ENCODE data around the gene KCP. TPM values are rescaled to one million over a fixed set of nuclear protein-coding genes. Genes with fewer than 3 reads are reported as not detected.

The KCP gene
- total and polyA plus RNA-seq, 3 experiments from 2014 or later: 0.84 to 1.1 TPM; not detected in 1

DNA sequence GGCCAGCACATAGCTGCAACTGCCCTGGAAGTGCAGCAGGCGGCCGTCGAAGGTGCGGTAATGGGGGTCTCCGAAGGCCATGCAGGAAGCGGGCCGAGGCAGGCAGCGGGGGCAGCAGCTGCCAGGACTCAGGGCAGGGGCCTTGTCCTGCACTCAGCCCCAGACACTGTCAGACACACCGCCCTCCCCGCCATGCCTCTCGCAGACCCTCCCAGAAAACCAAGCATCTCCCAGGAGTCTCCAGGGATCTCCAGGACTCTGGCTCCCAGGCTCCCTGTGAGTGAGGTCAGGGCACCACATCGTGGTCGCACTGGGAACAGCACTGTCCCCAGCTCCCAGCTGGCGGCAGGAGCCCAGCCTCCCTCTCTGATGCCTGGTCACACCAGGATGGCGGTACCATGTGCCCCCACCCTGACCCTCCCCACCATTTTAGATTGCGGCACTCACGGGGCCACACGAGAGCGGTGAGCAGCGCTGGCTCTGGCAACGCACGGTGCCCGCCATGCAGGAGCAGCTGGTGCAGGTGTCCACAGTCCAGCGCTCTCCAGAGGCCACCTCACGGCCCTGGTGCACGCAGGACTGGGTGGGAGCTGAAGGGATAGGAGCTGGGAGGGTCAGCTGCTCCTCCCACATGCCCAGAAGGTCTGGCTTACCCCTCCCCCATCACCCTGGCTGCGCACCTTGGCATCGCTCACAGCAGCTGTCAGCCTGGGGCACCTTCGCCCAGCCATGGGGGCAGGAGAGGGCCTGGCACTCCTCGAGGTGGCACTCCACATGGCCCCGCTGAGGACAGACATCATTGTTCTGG lies 30.4 kb downstream of the KCP start:
- CTCF ChIA-PET: interaction anchor here (1.0 kb wide), 2 partner anchors 12 to 18 kb away, joined by 3 to 4 read pairs; partner anchors contain the start of gene ATP6V1F
- Histone ChIP-seq H3K36me3 (ENCODE audit: insufficient read depth, low read length) (no peaks in the 10 kb centered on the region), H3K4me3 (ENCODE audit: low read length) (no peak overlapping the region), H3K27me3 (ENCODE audit: insufficient read depth, low read length, poor library complexity, severe bottlenecking) (no peaks in the 10 kb centered on the region), H3K27ac (ENCODE audit: low read depth, low read length) (no peak overlapping the region), H3K4me1 (ENCODE audit: insufficient read depth, low read length) (no peaks in the 10 kb centered on the region), H3K9me3 (ENCODE audit: low read length) (no peaks in the 10 kb centered on the region)
- peaks cover 0 to 4% of the 10 kb centered on the region in 2 donors for H3K27me3 Mint-ChIP-seq
- H3K36me3 Mint-ChIP-seq: no peaks in the 10 kb centered on the region
- POLR2A ChIA-PET: interaction anchor here (1.2 kb wide), 1 partner anchor 17 kb away, joined by 3 read pairs; the partner anchor contains the start of gene ATP6V1F
- H3K9me3 Mint-ChIP-seq: no peaks in the 10 kb centered on the region
- peaks cover 3 to 9% (median 4%) of the 10 kb centered on the region in 3 donors for H3K4me1 Mint-ChIP-seq
- peak in 1 of 5 donors; percentile 44 for DNase-seq
- no peak overlapping the region for H3K27ac Mint-ChIP-seq
- H3K4me3 Mint-ChIP-seq: no peak overlapping the region

DNA sequence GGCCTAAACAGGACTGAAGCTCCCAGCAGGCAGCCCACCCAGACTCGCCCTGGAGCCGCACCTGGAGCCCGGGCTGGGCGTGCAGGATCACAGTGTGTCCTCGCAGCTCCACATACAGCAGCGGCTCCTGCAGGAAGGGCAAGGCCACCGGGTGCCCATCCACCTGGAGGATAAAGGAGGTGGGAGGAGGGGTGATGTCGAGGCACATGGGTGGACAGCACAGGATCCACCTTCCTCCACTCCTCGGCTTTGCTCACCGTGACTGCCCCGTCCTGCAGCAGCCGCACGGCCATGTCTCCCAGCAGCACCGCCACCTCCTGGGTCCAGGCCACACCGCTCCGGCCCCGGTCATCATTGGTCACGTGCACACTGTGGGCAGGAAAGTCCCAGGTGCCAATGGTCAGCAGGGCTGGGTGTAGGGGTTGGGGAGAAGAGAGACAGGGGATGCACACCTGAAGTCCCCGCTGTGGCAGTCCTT lies 31.0 kb downstream of the KCP start:
- Histone ChIP-seq H3K9me3 (ENCODE audit: low read length) (no peaks in the 10 kb centered on the region), H3K27me3 (ENCODE audit: insufficient read depth, low read length, poor library complexity, severe bottlenecking) (no peaks in the 10 kb centered on the region), H3K36me3 (ENCODE audit: insufficient read depth, low read length) (no peaks in the 10 kb centered on the region), H3K27ac (ENCODE audit: low read depth, low read length) (no peak overlapping the region), H3K4me3 (ENCODE audit: low read length) (no peak overlapping the region), H3K4me1 (ENCODE audit: insufficient read depth, low read length) (no peaks in the 10 kb centered on the region)
- Mint-ChIP-seq H3K4me1 (peaks cover 3 to 9% (median 4%) of the 10 kb centered on the region in 3 donors), H3K36me3 (no peaks in the 10 kb centered on the region), H3K27ac (no peak overlapping the region), H3K4me3 (no peak overlapping the region), H3K9me3 (no peaks in the 10 kb centered on the region), H3K27me3 (peaks cover 0 to 2% of the 10 kb centered on the region in 2 donors)
- POLR2A ChIA-PET: no interaction called here
- DNase-seq: peak in 1 of 5 donors; percentile 44
- CTCF ChIA-PET: interaction anchor here (1.0 kb wide), 1 partner anchor 17 kb away, joined by 4 read pairs; the partner anchor contains the start of gene ATP6V1F

DNA sequence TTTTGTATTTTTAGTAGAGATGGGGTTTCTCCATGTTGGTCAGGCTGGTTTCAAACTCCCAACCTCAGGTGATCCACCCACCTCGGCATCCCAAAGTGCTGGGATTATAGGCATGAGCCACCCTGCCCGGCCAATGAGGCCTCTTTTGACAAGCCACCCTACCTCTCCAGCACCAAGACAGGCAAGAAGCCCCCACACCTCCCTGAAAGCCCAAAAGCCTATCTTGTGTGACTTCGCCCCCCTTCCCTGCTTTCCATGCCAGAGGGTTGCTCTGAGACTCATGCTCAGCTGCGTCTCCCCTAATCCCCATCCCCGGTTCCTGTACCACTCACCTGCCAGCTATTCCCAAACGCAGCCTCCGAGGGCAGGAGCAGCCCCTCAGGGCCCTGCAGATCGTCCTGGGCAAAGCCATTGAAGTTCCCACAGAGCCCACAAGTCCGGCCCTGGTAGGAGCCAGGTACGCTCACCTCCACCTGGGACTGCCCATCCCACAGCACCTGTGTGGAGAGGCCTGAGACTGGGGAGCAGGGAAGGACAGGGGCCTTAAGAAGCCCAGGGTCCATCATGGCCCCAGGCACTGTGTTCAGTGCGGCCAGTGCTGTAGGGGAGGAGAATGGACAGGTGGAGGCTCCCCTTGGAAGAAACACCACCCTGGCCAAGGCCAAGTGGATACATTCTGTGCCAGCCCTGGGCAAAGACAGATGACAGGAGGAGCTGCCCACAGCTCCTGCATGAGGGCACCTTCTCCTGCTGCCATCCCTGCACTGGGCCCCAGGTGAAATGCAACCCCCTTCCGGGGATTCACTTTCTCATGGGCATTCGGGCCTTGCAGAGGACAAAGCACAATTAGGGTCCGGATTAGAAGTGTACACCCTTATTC lies 32.0 kb downstream of the KCP start:
- no peaks in the 10 kb centered on the region for H3K36me3 ChIP-seq (ENCODE audit: insufficient read depth, low read length)
- DNase-seq: peak in 1 of 5 donors; percentile 37
- POLR2A ChIA-PET: no interaction called here

GRCh38 chr7:128877756-128878120 lies 32.8 kb downstream of the KCP start:
- H3K4me3 ChIP-seq (ENCODE audit: low read length): no peak overlapping the region
- no peak overlapping the region for H3K27ac ChIP-seq (ENCODE audit: low read depth, low read length)
- H3K9me3 ChIP-seq (ENCODE audit: low read length): no peaks in the 10 kb centered on the region
- no peaks in the 10 kb centered on the region for H3K4me1 ChIP-seq (ENCODE audit: insufficient read depth, low read length)
- no peaks in the 10 kb centered on the region for H3K36me3 Mint-ChIP-seq
- H3K27ac Mint-ChIP-seq: no peak overlapping the region
- ChIA-PET CTCF (no interaction called here), POLR2A (no interaction called here)
- DNase-seq: no peak
- peaks cover 0 to 2% of the 10 kb centered on the region in 2 donors for H3K27me3 Mint-ChIP-seq
- no peaks in the 10 kb centered on the region for H3K4me1 Mint-ChIP-seq
- H3K27me3 ChIP-seq (ENCODE audit: insufficient read depth, low read length, poor library complexity, severe bottlenecking): no peaks in the 10 kb centered on the region
- H3K36me3 ChIP-seq (ENCODE audit: insufficient read depth, low read length): no peaks in the 10 kb centered on the region
- H3K4me3 Mint-ChIP-seq: no peak overlapping the region
- no peaks in the 10 kb centered on the region for H3K9me3 Mint-ChIP-seq

More for the DNA sequence above, 32.0 kb downstream of the KCP start:
- CTCF ChIA-PET: interaction anchor here (1.0 kb wide), 1 partner anchor 16 kb away, joined by 4 read pairs; the partner anchor contains the start of gene ATP6V1F
- peaks cover 0 to 2% of the 10 kb centered on the region in 2 donors for H3K27me3 Mint-ChIP-seq
- H3K27ac Mint-ChIP-seq: peak overlapping the region in 1 of 8 donors; percentile 82
- Histone ChIP-seq H3K9me3 (ENCODE audit: low read length) (no peaks in the 10 kb centered on the region), H3K27ac (ENCODE audit: low read depth, low read length) (no peak overlapping the region), H3K4me1 (ENCODE audit: insufficient read depth, low read length) (no peaks in the 10 kb centered on the region), H3K4me3 (ENCODE audit: low read length) (no peak overlapping the region), H3K27me3 (ENCODE audit: insufficient read depth, low read length, poor library complexity, severe bottlenecking) (no peaks in the 10 kb centered on the region)
- peaks cover under 1 to 3% (median 2%) of the 10 kb centered on the region in 3 donors for H3K4me1 Mint-ChIP-seq
- no peaks in the 10 kb centered on the region for H3K36me3 Mint-ChIP-seq
- no peaks in the 10 kb centered on the region for H3K9me3 Mint-ChIP-seq
- H3K4me3 Mint-ChIP-seq: no peak overlapping the region

DNA sequence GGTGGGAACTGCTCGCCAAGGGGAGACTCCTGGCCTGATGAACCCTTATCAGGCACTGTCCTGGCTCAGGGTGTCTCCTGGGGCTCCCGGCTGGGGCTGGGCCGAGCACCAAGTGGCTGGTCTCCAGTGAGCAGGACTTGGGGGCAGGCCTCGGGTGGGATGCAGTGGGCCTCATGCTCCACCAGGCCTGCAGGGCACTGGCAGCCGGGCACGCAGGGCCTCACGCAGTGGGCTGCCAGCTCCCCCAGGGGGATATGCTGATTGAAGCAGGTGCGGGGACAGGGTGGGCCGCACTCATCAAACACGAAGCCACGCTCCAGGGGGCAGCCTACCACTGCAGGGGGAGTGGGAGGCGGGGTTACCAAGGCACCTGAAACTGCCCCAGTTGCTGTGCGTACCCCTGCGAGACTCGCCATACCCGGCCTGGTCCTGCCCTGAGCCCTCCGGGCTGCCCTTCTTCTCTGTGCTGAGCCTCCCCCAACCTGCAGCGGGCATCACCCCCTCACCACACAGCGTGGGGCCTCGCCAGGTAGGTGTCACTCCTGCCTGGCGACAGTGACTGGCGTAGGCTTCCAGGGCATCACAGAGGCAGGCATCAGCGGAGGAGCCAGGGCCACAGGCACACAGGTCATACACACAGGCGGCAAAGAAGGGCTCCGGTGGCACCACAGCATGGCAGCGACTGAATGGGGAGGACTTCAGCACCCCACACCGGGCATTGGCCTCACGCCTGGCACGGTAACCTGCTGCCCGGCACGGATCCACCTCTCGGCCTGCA lies 33.3 kb downstream of the KCP start:
- no peaks in the 10 kb centered on the region for H3K4me1 Mint-ChIP-seq
- no peak overlapping the region for H3K27ac Mint-ChIP-seq
- POLR2A ChIA-PET: no interaction called here
- no peaks in the 10 kb centered on the region for H3K36me3 ChIP-seq (ENCODE audit: insufficient read depth, low read length)
- no peaks in the 10 kb centered on the region for H3K9me3 ChIP-seq (ENCODE audit: low read length)
- H3K27ac ChIP-seq (ENCODE audit: low read depth, low read length): no peak overlapping the region
- H3K27me3 ChIP-seq (ENCODE audit: insufficient read depth, low read length, poor library complexity, severe bottlenecking): no peaks in the 10 kb centered on the region
- H3K4me3 ChIP-seq (ENCODE audit: low read length): no peak overlapping the region
- H3K36me3 Mint-ChIP-seq: no peaks in the 10 kb centered on the region
- H3K4me1 ChIP-seq (ENCODE audit: insufficient read depth, low read length): no peaks in the 10 kb centered on the region
- peaks cover 0 to 2% of the 10 kb centered on the region in 2 donors for H3K27me3 Mint-ChIP-seq
- CTCF ChIA-PET: no interaction called here
- no peak overlapping the region for H3K4me3 Mint-ChIP-seq
- no peaks in the 10 kb centered on the region for H3K9me3 Mint-ChIP-seq
- peak in 1 of 5 donors; percentile 39 for DNase-seq

GRCh38 chr7:128876586-128876977 lies 33.9 kb downstream of the KCP start:
- Histone ChIP-seq H3K27me3 (ENCODE audit: insufficient read depth, low read length, poor library complexity, severe bottlenecking) (no peaks in the 10 kb centered on the region), H3K27ac (ENCODE audit: low read depth, low read length) (no peak overlapping the region), H3K36me3 (ENCODE audit: insufficient read depth, low read length) (no peaks in the 10 kb centered on the region), H3K4me3 (ENCODE audit: low read length) (no peak overlapping the region), H3K9me3 (ENCODE audit: low read length) (no peaks in the 10 kb centered on the region), H3K4me1 (ENCODE audit: insufficient read depth, low read length) (no peaks in the 10 kb centered on the region)
- DNase-seq: peak in 1 of 5 donors; percentile 38
- ChIA-PET POLR2A (no interaction called here), CTCF (no interaction called here)
- peaks cover 0 to 2% of the 10 kb centered on the region in 2 donors for H3K27me3 Mint-ChIP-seq
- no peaks in the 10 kb centered on the region for H3K36me3 Mint-ChIP-seq
- no peaks in the 10 kb centered on the region for H3K9me3 Mint-ChIP-seq
- no peak overlapping the region for H3K27ac Mint-ChIP-seq
- H3K4me1 Mint-ChIP-seq: no peaks in the 10 kb centered on the region
- H3K4me3 Mint-ChIP-seq: no peak overlapping the region

GRCh38 chr7:128876127-128876526 lies 34.4 kb downstream of the KCP start:
- Mint-ChIP-seq H3K27me3 (no peaks in the 10 kb centered on the region), H3K9me3 (no peaks in the 10 kb centered on the region), H3K4me3 (no peak overlapping the region), H3K4me1 (no peaks in the 10 kb centered on the region), H3K27ac (no peak overlapping the region), H3K36me3 (no peaks in the 10 kb centered on the region)
- Histone ChIP-seq H3K27ac (ENCODE audit: low read depth, low read length) (no peak overlapping the region), H3K27me3 (ENCODE audit: insufficient read depth, low read length, poor library complexity, severe bottlenecking) (no peaks in the 10 kb centered on the region), H3K9me3 (ENCODE audit: low read length) (no peaks in the 10 kb centered on the region), H3K4me3 (ENCODE audit: low read length) (no peak overlapping the region), H3K36me3 (ENCODE audit: insufficient read depth, low read length) (no peaks in the 10 kb centered on the region), H3K4me1 (ENCODE audit: insufficient read depth, low read length) (no peaks in the 10 kb centered on the region)
- DNase-seq: no peak
- ChIA-PET CTCF (no interaction called here), POLR2A (no interaction called here)

All from CD8-positive, alpha-beta memory T cell (primary cell).